ENCODE data around the gene RAP1GAP2.
"Not testable (repeated sequence)": the region's sequence is repeated elsewhere in the genome, so short reads cannot be mapped to it uniquely, and the experiment has no call there.

RAP1GAP2 gene

DNA sequence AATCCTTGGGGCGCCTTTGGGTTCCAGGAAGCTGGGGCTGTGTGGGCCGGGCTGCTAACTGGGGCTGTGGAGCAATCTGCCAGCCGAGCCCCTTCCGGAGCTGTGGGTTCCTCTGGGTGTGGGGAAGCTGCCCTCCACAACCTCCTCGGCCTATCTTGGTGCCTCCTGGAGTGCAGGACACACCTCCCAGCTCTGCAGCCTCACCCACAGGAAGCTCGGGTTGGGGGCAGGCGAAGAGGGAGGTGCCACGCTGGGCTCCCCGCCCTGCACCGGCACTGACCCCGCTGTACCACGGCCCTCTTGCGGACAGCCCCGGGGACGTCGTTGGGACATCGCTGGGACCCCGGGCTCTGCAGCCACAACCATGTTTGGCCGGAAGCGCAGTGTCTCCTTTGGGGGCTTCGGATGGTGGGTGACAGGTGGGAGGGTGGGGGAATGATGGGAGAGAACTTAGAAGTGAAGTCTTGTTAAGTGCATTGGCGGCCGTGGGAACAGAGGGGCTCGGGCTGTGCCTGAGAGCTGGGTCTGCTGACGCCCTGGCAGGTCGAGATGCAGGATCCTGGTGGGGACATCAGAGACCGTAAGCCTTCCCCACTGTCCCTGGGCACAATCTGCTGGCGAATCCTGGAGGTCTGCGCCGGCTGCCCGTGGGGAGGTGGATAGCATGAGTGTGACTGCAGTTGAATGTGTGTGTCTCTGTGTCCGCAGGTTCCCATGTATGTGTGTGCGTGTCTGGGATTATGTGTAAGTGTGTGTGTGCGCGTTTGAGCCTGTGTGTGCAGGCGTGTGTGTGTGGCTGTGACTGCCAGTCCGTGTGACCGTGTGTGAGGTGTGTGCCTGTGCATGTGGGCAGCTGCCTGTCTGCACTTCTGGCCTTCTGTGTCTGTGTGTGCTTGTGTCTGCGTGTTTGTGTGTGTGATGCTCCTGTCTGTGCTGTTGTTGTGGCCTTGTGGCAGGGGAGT is at the start of gene RAP1GAP2:
TSS of gene RAP1GAP2 (plus strand) at position 275 of the 962 bp plus-strand sequence. CDS start at position 365, 90 bp downstream.
- DNase-seq, result peak; percentile 76

DNA sequence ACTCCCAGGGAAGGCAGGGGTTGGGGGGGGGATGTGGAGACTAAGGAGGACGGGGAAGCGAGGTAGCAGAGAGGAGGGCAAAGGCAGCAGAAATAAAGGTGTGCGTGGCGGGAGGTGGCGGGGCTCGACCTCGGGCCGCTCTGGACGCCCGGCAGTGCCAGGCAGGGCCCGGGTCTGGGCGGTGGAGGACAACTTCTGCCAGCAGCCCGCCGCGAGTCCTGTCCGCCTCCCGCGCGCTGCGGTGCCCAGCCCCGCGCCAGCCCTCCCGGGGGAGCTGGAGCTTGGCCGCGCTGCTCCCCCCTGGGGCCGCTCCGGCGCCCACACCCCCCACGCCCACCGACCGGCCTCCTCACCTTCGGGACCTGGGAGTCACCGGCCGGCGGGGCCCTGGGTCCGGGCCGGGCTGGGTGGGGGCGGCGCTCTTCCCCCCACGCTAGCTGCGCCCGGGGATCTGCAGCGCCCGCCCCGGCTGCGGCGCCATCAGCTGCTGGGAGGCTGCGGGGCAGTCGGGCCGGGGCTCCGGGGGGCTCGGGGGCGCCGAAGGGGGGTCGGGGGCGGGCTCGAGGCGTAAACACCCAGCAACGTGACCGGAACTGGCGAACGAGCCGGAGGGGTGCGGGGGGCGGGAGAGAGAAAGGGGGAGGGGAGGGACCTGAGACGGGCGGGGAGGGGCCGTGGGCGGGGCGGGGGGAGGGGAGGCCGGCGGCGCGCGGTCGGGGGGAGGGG is 47.0 kb upstream of the RAP1GAP2 start, which contains the start of gene CCDC92B:
TSS of gene CCDC92B (minus strand) at position 595 of the 726 bp plus-strand sequence. CDS start 14,507 bp downstream, outside the sequence.
- no peak for DNase-seq

GRCh38 chr17:2749784-2750181 is 46.5 kb upstream of the RAP1GAP2 start:
- peak; percentile 74 for DNase-seq

DNA sequence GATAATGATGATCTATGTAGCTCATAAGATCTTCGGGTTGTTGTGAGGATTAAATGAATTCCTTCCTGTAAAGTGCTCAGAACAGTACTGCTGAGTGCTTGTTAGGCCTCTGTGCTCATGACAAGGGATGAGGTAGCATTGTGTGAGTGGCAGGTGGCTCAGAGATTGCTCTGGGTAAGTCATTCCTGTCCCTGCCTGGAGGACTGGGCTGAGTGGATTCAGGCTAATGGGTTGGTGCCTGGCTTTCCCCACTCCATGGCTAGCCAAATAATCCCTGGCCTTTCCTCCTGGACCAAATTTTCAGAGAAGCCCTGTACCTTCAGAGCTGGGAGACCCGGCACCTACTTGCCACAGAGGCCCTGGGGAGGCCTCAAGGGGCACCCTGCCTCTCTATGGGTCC is 45.5 kb upstream of the RAP1GAP2 start:
- DNase-seq, result no peak

DNA sequence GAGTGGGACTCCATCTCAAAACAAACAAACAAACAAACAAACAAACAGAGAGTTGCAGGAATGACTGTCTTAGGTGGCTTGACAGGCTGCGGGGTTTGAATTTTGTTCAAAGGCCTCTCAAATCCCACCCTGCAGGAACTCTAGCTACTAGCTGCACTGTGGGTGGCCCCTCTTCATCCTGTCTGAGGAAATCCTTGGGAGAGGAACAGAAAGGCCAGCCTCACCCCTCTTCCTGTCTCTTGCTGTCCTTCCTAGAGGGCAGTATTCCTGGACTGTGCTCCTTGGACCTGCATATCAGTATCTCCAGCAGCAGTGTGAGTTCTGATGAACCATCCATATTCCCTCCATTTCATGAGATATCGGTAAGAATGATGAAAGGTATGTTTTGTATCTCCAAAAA is 44.7 kb upstream of the RAP1GAP2 start:
- DNase-seq, result no peak

- DNase-seq, result no peak
These were observed 40.1 kb upstream of the RAP1GAP2 start for GRCh38 chr17:2755891-2756724.

GRCh38 chr17:2758870-2759269 is 37.4 kb upstream of the RAP1GAP2 start:
- no peak for DNase-seq

DNA sequence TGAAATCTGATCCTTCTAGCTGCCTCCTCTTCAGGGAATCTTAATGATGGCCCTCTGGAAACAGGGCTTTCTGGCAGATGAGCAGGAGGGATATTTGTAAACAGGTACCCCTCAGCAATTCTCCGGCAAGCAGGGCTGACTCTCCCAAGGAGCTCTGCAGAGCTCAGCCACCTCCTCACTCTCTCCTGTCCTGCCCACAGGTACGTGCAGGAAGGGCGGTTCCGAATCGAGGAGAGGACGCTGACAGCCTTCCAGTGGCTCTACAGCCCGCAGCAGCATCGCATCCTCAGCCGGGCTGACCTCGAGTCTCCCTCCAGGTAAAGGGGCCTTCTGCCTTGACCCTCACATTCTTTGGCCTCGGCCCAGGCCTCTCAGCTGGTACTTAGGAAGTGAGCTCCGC is 26.1 kb upstream of the RAP1GAP2 start:
- DNase-seq, result no peak

- DNase-seq, result no peak
These were observed 21.0 kb upstream of the RAP1GAP2 start for GRCh38 chr17:2775206-2775605.

- DNase-seq, result no peak
These were observed 19.5 kb upstream of the RAP1GAP2 start for GRCh38 chr17:2776589-2777241.

DNA sequence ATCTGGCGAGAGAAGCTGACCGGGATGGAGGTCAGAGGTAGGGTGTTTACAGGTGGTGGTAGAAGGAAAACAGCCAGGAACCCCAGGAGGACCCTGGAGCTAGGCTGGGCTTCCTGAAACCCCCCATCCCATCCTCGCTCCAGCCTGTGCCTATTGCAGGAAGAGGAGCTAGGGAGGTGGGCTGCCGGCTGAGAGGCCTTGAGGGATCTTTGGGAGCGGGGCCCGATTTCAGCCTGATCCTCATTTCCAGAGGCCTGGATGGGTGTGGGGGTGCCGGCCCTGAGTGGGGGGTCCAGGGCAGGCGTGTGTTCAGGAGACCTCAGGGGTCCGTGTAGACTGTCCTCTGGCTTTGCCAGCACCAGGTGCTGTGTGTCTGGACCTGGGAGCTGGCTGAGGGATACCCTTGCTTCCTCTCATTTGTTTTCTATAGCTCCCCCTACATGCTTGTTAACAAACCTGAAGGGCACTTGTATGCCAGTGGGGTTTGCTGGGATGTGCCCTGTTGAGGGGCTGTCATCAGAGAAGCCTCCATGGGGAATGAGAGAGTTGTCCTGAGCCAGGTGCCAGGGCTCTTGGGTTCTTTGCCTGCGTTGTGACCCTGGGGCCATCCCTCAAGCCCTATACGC is 18.9 kb upstream of the RAP1GAP2 start:
- DNase-seq, result no peak

GRCh38 chr17:2778489-2778888 is 17.7 kb upstream of the RAP1GAP2 start:
- DNase-seq, result no peak

DNA sequence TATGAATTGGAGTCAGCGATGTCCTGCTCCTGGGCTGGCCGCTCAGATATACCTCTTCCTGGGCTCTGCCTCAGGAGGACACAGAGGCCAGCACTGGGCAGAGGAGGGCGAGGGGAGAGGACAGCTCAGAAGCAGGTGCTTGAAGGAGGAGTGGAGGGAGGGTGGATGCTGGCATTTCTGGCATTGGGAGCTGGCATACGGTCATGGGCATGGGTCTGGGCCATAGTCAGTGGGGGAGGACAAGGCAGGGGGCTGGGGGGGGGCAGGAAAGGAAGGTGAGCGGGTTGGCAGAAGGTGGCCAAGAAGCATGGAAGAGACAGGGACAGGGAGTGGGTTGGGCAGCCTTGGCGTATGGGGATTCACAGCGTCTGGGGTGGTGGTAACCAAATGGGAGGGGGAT is 16.7 kb upstream of the RAP1GAP2 start:
- DNase-seq, result no peak

DNA sequence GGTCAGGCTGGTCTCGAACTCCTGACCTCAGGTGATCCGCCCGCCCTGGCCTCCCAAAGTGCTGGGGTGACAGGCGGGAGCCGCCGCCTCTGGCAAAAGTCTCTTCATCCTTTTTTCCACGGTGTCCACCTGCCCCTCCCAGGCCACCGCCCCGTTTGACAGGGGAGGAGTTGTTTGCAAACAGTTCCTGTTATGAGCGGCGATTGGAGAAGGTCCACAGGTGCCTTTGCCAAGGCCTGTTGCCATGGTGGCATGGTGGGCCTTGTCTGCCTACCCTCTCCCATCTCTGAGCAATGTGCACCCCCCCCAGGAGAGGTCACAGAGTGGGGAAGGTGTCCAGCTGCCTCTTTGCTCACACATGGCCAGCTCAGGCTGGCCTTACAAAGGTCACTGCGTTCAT is 16.0 kb upstream of the RAP1GAP2 start:
- no peak for DNase-seq

DNA sequence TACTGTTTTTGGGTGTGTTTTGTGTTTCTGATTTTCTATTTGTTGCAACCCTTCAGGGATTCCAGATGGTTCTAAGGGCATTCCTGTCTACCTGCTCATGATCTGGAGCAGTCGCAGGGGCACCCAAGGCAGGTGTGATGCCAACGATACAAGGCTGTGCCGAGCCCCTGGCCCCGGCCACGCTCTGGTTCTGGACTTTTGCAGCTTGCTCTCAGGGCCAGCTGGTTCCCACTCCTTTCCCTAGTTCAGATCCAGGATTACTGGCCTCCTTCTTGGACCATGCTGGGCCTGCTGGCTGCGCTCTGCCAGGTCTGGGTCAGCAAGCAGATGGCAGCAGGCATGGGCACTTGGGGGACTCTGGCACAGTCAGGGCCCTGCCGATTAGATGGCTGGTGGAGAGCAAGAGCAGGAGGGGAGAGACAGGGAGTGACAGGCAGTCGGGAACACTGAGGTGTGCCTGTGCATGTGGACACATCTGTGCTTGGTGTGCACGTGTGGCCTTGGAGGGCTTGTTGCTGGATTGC is 15.2 kb upstream of the RAP1GAP2 start:
- no peak for DNase-seq

DNA sequence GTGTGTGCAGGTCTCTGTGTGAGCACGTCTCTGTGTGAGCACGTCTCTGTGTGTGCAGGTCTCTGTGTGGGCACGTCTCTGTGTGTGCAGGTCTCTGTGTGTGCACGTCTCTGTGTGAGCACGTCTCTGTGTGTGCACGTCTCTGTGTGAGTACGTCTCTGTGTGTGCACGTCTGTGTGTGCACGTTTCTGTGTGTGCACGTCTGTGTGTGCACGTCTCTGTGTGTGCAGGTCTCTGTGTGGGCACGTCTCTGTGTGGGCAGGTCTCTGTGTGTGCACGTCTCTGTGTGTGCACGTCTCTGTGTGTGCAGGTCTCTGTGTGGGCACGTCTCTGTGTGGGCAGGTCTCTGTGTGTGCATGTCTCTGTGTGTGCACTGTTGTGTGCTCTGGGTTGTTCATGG is 14.6 kb upstream of the RAP1GAP2 start:
- DNase-seq, result not testable (repeated sequence)

DNA sequence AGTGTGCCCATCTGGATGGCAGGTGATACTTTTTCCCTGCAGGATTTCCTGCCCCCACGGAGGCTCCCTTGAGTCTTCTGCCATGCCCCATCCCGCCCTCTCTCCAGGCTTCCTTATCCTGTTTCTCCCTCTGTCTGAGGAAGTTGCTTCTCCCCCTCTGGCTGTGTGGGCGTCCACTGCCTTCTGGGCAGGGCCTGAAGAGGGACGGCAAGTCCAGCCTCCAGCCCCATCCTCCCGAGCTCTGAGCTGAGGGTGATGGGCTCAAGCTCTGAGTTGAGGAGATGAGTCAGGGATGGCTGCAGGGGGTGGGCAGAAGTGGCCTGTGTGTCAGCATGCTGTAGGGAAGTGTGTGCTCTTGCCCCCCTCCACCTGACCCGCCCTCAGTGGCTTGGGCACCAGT is 14.2 kb upstream of the RAP1GAP2 start:
- no peak for DNase-seq

- no peak for DNase-seq
These were observed 12.8 kb upstream of the RAP1GAP2 start for GRCh38 chr17:2783310-2784030.

- no peak for DNase-seq
These were observed 11.4 kb upstream of the RAP1GAP2 start for GRCh38 chr17:2784864-2785263.

DNA sequence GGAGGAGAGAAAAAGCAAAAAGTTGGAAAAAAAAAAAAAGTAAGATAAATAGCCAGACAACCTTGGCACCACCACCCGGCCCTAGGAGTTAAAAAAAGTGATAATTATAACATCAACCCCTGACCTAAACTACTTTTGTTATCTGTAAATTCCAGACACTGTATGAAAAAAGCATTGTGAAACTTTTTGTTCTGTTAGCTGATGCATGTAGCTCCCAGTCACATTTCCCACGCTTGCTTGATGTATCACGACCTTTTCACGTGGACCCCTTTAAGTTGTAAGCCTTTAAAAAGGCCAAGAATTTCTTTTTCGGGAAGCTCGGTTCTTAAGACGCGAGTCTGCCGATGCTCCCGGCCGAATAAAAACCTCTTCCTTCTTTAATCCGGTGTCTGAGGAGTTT is 10.9 kb upstream of the RAP1GAP2 start:
- DNase-seq, result not testable (repeated sequence)
